Testis (tissue), 3 donors: ENCODE measurements around the gene KCTD14. TPM values are rescaled to one million over a fixed set of nuclear protein-coding genes. Genes with fewer than 3 reads are reported as not detected.
"Not testable (repeated sequence)": the region's sequence is repeated elsewhere in the genome, so short reads cannot be mapped to it uniquely, and the experiment has no call there.

Experiments
- DNase-seq: peaks from one replicate; pipeline ENCODE4 v3.0.0-alpha.2; 2019
- H3K27ac ChIP-seq, 2 donors: fragments of 200-600 bp; sonication (generic); one replicate each; pipeline ENCODE4 v1.5.1; 2019
- H3K27me3 ChIP-seq: fragments of 200-600 bp; sonication (generic); one replicate; pipeline ENCODE4 v1.5.1; 2019
- H3K36me3 ChIP-seq: fragments of 200-600 bp; sonication (generic); one replicate; pipeline ENCODE4 v1.5.1; 2017; ENCODE audit warnings: low read depth; ENCODE audit errors: missing control alignments
- H3K4me1 ChIP-seq: fragments of 200-600 bp; sonication (generic); one replicate; pipeline ENCODE4 v1.5.1; 2019
- H3K4me3 ChIP-seq, 2 donors: fragments of 200-600 bp; sonication (generic); one replicate each; pipeline ENCODE4 v1.5.1; 2017 to 2019
- H3K9me3 ChIP-seq: fragments of 200-600 bp; sonication (generic); one replicate; pipeline ENCODE4 v1.5.1; 2017
- CTCF ChIP-seq, 3 experiments: fragments of 450-650 bp in 2 of 3; fragments of 200-600 bp in 1 of 3; sonication (generic) in 1 of 3; IDR thresholded peaks; one replicate each; pipeline ENCODE4 v1.5.1; 2016 to 2019; ENCODE audit warnings: antibody characterized with exemption in 3 of 3, mild to moderate bottlenecking in 2 of 3, moderate library complexity in 1 of 3
- POLR2A ChIP-seq: fragments of 450-650 bp; IDR thresholded peaks from one replicate; pipeline ENCODE4 v1.6.1; 2017; ENCODE audit warnings: antibody characterized with exemption, mild to moderate bottlenecking, moderate library complexity
- WGBS, 2 donors: methylation state at CpG; one replicate each; pipeline ENCODE4 v1.1.5; 2018; 5-methylcytosine and 5-hydroxymethylcytosine counted together
- intact Hi-C: fragments of 100-400 bp; cut with DNase I; formaldehyde crosslinking; loops from one replicate; pipeline ENCODE4 v1.15.1; 2023; ENCODE audit warnings: low total_unique reads
- polyA plus RNA-seq: library from polyadenylated mRNA; stranded (reverse); fragments of 350-450 nt; fragmentation: Illumina TruSeq; extraction: RNeasy Lipid Tissue Mini Kit (QIAGEN cat#74804); gene quantifications from one replicate; pipeline ENCODE4 v1.2.3, GENCODE V29; 2014; ENCODE audit warnings: low read depth, low replicate concordance; ENCODE audit not compliant: insufficient read depth
- total RNA-seq, 2 donors: library from RNA; depleted of rRNA; stranded (reverse); fragments of >200 nt; gene quantifications; one replicate each; pipeline ENCODE4 v1.2.3, GENCODE V29; 2016

Gene KCTD14
- total and polyA plus RNA-seq, 3 donors from 2014 or later, result 0.71 to 3.8 (median 1.4) TPM

- H3K4me3 ChIP-seq, result no peak overlapping the region
- intact Hi-C loops, result no loop called here
- no peaks in the 10 kb centered on the region for H3K36me3 ChIP-seq
- TF ChIP-seq POLR2A (no peak), CTCF (IDR thresholded peaks at IDR 0.05) (no peak)
- H3K27ac ChIP-seq, result no peak overlapping the region
- DNase-seq, result peak; percentile 78
- H3K4me1 ChIP-seq, result peaks cover 7% of the 10 kb centered on the region
- H3K27me3 ChIP-seq, result no peaks in the 10 kb centered on the region
- 46 to 50% methylated on average over 7 of the region's 7 CpGs for WGBS, 2 donors
- H3K9me3 ChIP-seq, result no peaks in the 10 kb centered on the region
Measured at GRCh38 chr11:78030429-78031325, 7.6 kb upstream of the KCTD14 start.

GRCh38 chr11:78028423-78028822 lies 5.3 kb upstream of the KCTD14 start:
- H3K4me1 ChIP-seq, intact Hi-C loops: not testable (repeated sequence)
- WGBS, 2 donors, result 87 to 89% methylated on average over 7 to 9 of the region's 9 CpGs

GRCh38 chr11:78027759-78028158 lies 4.7 kb upstream of the KCTD14 start:
- Histone ChIP-seq H3K27me3 (no peaks in the 10 kb centered on the region), H3K27ac (no peak overlapping the region), H3K9me3 (no peaks in the 10 kb centered on the region), H3K4me3 (no peak overlapping the region), H3K4me1 (peaks cover 7% of the 10 kb centered on the region), H3K36me3 (no peaks in the 10 kb centered on the region)
- DNase-seq, result no peak
- intact Hi-C loops, result no loop called here
- TF ChIP-seq CTCF (IDR thresholded peaks at IDR 0.05) (no peak), POLR2A (no peak)
- WGBS, 2 donors, result 89 to 95% methylated on average over 2 of the region's 2 CpGs

More at GRCh38 chr11:78028423-78028822, 5.3 kb upstream of the KCTD14 start:
- H3K4me3 ChIP-seq, H3K27ac ChIP-seq, DNase-seq, H3K9me3 ChIP-seq, H3K27me3 ChIP-seq, H3K36me3 ChIP-seq: not testable (repeated sequence)

- TF ChIP-seq CTCF (IDR thresholded peaks at IDR 0.05) (no peak), POLR2A (no peak)
- no peak for DNase-seq
- intact Hi-C loops, result no loop called here
- Histone ChIP-seq H3K4me1 (peaks cover 4% of the 10 kb centered on the region), H3K27ac (no peak overlapping the region), H3K36me3 (no peaks in the 10 kb centered on the region), H3K4me3 (no peak overlapping the region), H3K27me3 (no peaks in the 10 kb centered on the region), H3K9me3 (no peaks in the 10 kb centered on the region)
Measured at GRCh38 chr11:78025378-78025777, 2.3 kb upstream of the KCTD14 start.

- DNase-seq, result no peak
- Histone ChIP-seq H3K9me3 (no peaks in the 10 kb centered on the region), H3K4me1 (peaks cover 3% of the 10 kb centered on the region), H3K36me3 (no peaks in the 10 kb centered on the region), H3K4me3 (peak overlapping the region; percentile 52 to 63), H3K27ac (peak overlapping the region; percentile 10 to 51), H3K27me3 (no peaks in the 10 kb centered on the region)
- WGBS, 2 donors, result 48 to 69% methylated on average over 7 of the region's 7 CpGs
- intact Hi-C loops, result no loop called here
- TF ChIP-seq POLR2A (no peak), CTCF (IDR thresholded peaks at IDR 0.05) (no peak)
Measured at GRCh38 chr11:78023426-78023825, 350 bp upstream of the KCTD14 start.
